ENCODE measurements around the gene ELOVL2. TPM values are rescaled to one million over a fixed set of nuclear protein-coding genes. Genes with fewer than 3 reads are reported as not detected.

The ELOVL2 gene
- total and polyA plus RNA-seq, 2 experiments from 2014 or later = 0.06 TPM; not detected in 1

- Histone ChIP-seq H3K4me1 (ENCODE audit: low read depth) (peaks cover 13% of the 10 kb centered on the region), H3K27me3 (no peaks in the 10 kb centered on the region), H3K36me3 (no peaks in the 10 kb centered on the region), H3K27ac (no peak overlapping the region), H3K4me3 (no peak overlapping the region), H3K9me3 (ENCODE audit: low read depth) (no peaks in the 10 kb centered on the region)
- TF ChIP-seq CTCF (IDR thresholded peaks at IDR 0.05; ENCODE audit: low read depth, low read length) = no peak
- peak in 1 of 2 donors; percentile 80 for DNase-seq (ENCODE audit: low read depth in 1 of 2, low spot score in 1 of 2)
Measured at GRCh38 chr6:11023032-11023431, 21.1 kb downstream of the ELOVL2 start.

GRCh38 chr6:11021714-11022113 lies 22.4 kb downstream of the ELOVL2 start:
- Histone ChIP-seq H3K36me3 (no peaks in the 10 kb centered on the region), H3K9me3 (ENCODE audit: low read depth) (no peaks in the 10 kb centered on the region), H3K27ac (no peak overlapping the region), H3K4me1 (ENCODE audit: low read depth) (peaks cover 9% of the 10 kb centered on the region), H3K27me3 (no peaks in the 10 kb centered on the region), H3K4me3 (no peak overlapping the region)
- TF ChIP-seq CTCF (IDR thresholded peaks at IDR 0.05; ENCODE audit: low read depth, low read length) = no peak
- no peak for DNase-seq (ENCODE audit: low read depth in 1 of 2, low spot score in 1 of 2)

- Histone ChIP-seq H3K4me3 (no peak overlapping the region), H3K4me1 (ENCODE audit: low read depth) (peaks cover 5% of the 10 kb centered on the region), H3K36me3 (no peaks in the 10 kb centered on the region), H3K27ac (no peak overlapping the region), H3K27me3 (no peaks in the 10 kb centered on the region), H3K9me3 (ENCODE audit: low read depth) (no peaks in the 10 kb centered on the region)
- no peak for DNase-seq (ENCODE audit: low read depth in 1 of 2, low spot score in 1 of 2)
- TF ChIP-seq CTCF (IDR thresholded peaks at IDR 0.05; ENCODE audit: low read depth, low read length) = no peak
Measured at GRCh38 chr6:11021003-11021402, 23.1 kb downstream of the ELOVL2 start.

GRCh38 chr6:11018225-11018624 lies 25.9 kb downstream of the ELOVL2 start:
- H3K27me3 ChIP-seq = no peaks in the 10 kb centered on the region
- no peak for TF ChIP-seq CTCF (IDR thresholded peaks at IDR 0.05; ENCODE audit: low read depth, low read length)

GRCh38 chr6:11017090-11017489 lies 27.0 kb downstream of the ELOVL2 start:
- no peaks in the 10 kb centered on the region for H3K4me1 ChIP-seq (ENCODE audit: low read depth)
- DNase-seq (ENCODE audit: low read depth in 1 of 2, low spot score in 1 of 2) = no peak
- no peaks in the 10 kb centered on the region for H3K36me3 ChIP-seq
- no peaks in the 10 kb centered on the region for H3K9me3 ChIP-seq (ENCODE audit: low read depth)
- no peaks in the 10 kb centered on the region for H3K27me3 ChIP-seq
- no peak for TF ChIP-seq CTCF (IDR thresholded peaks at IDR 0.05; ENCODE audit: low read depth, low read length)
- no peak overlapping the region for H3K4me3 ChIP-seq
- no peak overlapping the region for H3K27ac ChIP-seq

More at GRCh38 chr6:11018225-11018624, 25.9 kb downstream of the ELOVL2 start:
- Histone ChIP-seq H3K36me3 (no peaks in the 10 kb centered on the region), H3K4me1 (ENCODE audit: low read depth) (no peaks in the 10 kb centered on the region), H3K9me3 (ENCODE audit: low read depth) (no peaks in the 10 kb centered on the region), H3K27ac (no peak overlapping the region), H3K4me3 (no peak overlapping the region)
- DNase-seq (ENCODE audit: low read depth in 1 of 2, low spot score in 1 of 2) = no peak

- H3K4me3 ChIP-seq = no peak overlapping the region
- no peaks in the 10 kb centered on the region for H3K9me3 ChIP-seq (ENCODE audit: low read depth)
- no peak for DNase-seq (ENCODE audit: low read depth in 1 of 2, low spot score in 1 of 2)
- H3K36me3 ChIP-seq = no peaks in the 10 kb centered on the region
- no peak for TF ChIP-seq CTCF (IDR thresholded peaks at IDR 0.05; ENCODE audit: low read depth, low read length)
- no peak overlapping the region for H3K27ac ChIP-seq
- no peaks in the 10 kb centered on the region for H3K27me3 ChIP-seq
- peaks cover 2% of the 10 kb centered on the region for H3K4me1 ChIP-seq (ENCODE audit: low read depth)
Measured at GRCh38 chr6:11016452-11016851, 27.7 kb downstream of the ELOVL2 start.

Data from cardiac muscle cell (in vitro differentiated cells and primary cell).